ENCODE results near the gene CENPE.

GRCh38 chr4:103198111-103198765, at the start of gene CENPE:
- TF ChIP-seq CTCF (IDR thresholded peaks at IDR 0.05) (peak in 2 of 7 experiments; percentile 7 to 11), POLR2A (IDR thresholded peaks at IDR 0.05) (no peak)

Data from body of pancreas (tissue), 4 donors.